Measurements from ENCODE around the gene C14orf119.
"Not testable (repeated sequence)": the region's sequence is repeated elsewhere in the genome, so short reads cannot be mapped to it uniquely, and the experiment has no call there.

Gene C14orf119

GRCh38 chr14:23089498-23090253 is 5.6 kb upstream of the C14orf119 start:
- no peak for DNase-seq (ENCODE audit: low spot score)

GRCh38 chr14:23090254-23090636 is 5.1 kb upstream of the C14orf119 start:
- no peak for DNase-seq (ENCODE audit: low spot score)

DNA sequence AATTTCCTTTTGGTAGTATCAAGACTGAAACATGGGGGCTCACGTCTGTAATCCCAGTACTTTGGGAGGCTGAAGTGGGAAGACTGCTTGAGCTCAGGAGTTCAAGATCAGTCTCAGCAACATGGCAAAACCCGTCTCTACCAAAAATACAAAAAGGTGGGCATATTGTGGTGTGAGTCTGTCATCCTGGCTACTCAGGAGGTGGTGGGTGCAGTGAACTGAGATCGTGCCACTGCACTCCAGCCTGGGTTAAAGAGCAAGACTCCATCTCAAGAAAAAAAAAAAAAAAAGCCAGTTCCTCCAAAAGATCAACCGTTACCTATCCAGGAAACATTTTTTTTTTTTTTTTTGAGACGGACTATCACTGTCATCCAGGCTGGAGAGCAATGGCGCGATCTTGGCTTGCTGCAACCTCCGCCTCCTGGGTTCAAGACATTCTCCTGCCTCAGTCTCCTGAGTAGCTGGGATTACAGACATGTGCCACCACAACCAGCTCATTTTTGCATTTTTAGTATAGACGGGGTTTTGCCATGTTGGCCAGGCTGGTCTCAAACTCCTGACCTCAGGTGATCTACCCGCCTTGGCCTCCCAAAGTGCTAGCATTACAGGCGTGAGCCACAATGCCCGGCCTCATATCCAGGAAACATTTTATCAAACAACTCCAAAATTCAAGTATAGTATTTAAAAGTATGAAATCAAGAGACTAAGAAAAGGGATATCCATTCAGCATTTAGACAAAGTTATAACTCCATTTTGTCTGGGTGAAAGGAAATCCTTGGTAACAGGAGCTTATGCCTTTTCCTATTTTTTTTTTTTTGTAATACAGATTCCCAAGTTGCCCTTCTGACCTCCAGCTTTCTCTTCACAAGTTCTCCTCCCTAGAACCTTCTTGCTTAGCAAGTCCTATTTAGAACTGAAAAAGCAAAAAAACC is 3.7 kb upstream of the C14orf119 start:
- DNase-seq (ENCODE audit: low spot score): no peak

- no peak for DNase-seq (ENCODE audit: low spot score)
Measured at GRCh38 chr14:23093104-23093503, 2.2 kb upstream of the C14orf119 start.

DNA sequence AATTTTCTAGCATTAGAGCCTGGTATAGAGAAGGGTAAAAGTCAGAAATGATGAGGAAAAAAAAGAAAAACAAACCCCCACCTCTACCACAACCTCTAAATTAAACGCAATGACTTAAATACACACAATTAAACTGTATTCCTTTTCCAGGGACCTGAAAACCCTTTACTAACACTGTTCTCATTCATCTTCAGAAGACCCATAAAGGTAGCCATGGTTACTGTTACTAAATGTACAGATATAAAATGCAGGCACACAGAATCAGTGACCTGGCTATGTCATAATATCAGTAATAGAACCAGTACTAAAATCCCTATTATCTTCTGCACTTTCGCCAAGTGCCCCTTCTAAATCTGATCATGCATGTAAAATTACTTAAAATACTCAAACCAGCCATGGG is 1.8 kb upstream of the C14orf119 start:
- DNase-seq (ENCODE audit: low spot score): no peak

DNA sequence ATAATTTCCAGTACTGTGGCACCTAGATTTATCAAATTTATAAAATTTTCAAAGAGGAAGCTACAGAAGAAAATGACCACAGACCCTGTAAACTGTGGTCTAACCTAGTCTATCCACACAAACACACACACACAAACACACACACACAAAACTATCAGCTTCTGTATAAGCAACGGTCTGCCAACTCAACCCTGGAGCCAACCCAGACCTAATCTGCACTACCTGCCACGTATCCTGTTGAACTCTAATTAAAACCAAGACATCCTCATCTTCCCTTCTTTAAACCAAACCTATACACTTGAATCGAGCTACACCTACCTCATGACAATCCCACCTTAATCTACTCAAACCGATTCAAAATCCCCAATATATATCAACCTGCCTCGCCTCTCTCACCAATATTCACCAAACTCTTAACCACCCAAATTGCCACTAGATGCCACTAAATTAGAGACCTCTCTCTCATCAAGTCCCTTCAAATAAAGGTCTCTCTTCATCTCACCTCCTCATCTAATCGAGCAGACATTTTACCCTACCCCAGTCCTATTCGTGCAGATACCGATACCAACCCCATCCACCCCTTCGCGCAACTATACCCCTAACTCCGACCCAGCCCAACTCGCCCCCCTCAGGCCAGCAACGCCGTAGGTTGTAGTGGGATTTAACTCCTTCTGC is 1.2 kb upstream of the C14orf119 start:
- no peak for DNase-seq (ENCODE audit: low spot score)

GRCh38 chr14:23094666-23095195 is 574 bp upstream of the C14orf119 start, which contains the start of gene ACIN1:
Gene ACIN1 (minus strand): TSS chr14:23095136. CDS start chr14:23095112, 24 bp downstream.
- DNase-seq (ENCODE audit: low spot score): peak; percentile 75

- no peak for DNase-seq (ENCODE audit: low spot score)
Measured at GRCh38 chr14:23097786-23098185, 2.5 kb downstream of the C14orf119 start.

- no peak for DNase-seq (ENCODE audit: low spot score)
Measured at GRCh38 chr14:23099212-23099861, 4.0 kb downstream of the C14orf119 start.

- DNase-seq (ENCODE audit: low spot score): no peak
Measured at GRCh38 chr14:23101213-23101970, 6.1 kb downstream of the C14orf119 start.

DNA sequence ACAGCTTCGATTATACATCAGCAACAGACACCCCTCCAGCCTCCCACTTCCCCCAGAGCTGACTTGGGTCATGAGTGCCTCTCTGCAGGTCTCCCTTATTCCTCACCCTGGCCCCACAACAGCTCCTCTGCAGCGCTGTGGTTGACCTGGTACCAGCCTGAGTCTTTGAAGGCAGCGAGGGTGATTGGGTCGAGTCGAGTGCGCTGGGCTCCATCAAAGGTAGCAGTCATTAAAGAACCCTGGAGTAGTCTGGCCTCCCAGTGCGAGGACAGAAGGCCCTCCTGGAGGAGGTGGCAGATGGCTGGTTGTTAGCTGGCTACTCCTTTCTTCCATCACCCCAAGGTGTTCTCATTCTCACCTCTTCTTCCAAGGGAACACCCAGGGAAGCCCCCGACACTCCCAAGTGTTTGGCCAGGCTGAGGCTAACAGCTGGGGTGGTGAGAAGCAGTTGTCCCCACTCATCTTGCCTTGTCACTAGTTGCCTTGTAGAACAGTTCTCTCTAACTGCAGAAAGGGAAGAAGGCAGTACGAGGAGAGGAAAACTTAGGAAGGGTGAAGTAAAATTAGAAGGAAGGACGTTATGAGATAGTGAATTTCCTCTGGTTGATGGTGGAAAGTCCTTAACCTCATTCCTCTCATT is 6.8 kb downstream of the C14orf119 start:
- DNase-seq (ENCODE audit: low spot score): no peak

- DNase-seq (ENCODE audit: low spot score): no peak
Measured at GRCh38 chr14:23102801-23103200, 7.5 kb downstream of the C14orf119 start.

- DNase-seq (ENCODE audit: low spot score): no peak
Measured at GRCh38 chr14:23103581-23103980, 8.3 kb downstream of the C14orf119 start.

DNA sequence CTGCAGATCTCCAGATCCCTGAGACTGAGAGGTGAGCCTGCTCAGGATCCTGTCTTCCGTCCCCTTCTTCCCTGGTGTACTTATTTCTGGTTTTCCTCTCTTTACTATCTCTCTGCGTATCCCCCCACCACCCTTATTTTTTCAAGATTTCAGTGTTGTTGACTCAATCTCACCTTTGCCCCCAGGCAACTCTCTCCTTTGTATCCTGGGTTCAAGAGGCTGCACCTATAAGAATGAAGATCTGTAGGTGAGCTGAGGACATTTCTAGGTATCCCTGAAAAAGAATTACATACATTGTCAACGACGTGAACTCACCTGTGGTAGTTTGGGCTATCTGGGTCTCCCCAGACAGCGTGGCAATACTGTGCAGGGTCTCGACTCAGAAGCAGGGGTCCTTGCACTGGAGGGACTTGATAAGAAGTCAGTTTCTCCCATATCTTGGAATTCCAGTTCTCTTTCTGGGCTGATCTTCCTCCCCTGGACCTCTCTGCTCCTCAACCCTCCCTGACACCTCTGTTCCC is 8.8 kb downstream of the C14orf119 start:
- DNase-seq (ENCODE audit: low spot score): no peak

- no peak for DNase-seq (ENCODE audit: low spot score)
Measured at GRCh38 chr14:23104591-23105347, 9.5 kb downstream of the C14orf119 start, which contains the start of gene CIROP. Gene CIROP (minus strand): TSS chr14:23104989. CDS start chr14:23104920, 69 bp downstream.

GRCh38 chr14:23105348-23105824 is 10.1 kb downstream of the C14orf119 start:
- no peak for DNase-seq (ENCODE audit: low spot score)

DNA sequence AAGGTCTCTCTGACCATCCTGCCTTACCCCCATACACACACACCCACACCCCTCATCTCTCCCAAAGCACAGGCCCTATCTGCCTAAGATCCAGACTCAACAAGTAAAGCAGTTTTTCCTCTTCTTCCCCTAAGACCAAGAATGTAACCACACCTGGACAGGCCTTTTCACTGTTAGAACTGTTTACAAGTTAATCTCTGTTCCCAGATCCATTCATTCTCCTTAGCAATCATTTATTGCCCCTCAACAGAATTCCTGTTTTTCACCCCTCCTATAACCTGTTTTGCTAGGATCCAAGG is 11.4 kb downstream of the C14orf119 start:
- DNase-seq (ENCODE audit: low spot score): no peak

- DNase-seq (ENCODE audit: low spot score): not testable (repeated sequence)
Measured at GRCh38 chr14:23107620-23108019, 12.3 kb downstream of the C14orf119 start.

DNA sequence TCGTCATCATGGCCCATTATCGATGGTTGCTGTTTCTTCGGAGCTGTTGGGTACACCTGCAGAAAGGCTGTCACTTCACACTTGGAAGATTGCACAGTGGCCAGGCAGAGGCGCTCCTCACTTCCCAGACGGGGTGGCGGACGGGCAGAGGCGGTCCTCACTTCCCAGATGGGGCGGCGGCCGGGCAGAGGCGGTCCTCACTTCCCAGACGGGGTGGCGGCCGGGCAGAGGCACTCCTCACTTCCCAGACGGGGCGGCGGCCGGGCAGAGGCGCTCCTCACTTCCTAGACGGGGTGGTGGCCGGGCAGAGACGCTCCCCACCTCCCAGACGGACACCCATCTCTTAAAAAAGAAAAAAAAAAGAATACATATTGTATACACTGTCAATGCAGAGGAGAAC is 12.9 kb downstream of the C14orf119 start:
- DNase-seq (ENCODE audit: low spot score): not testable (repeated sequence)

Measured in HuH-7.5 (cell line).